HG03442 (cell line): ENCODE data around the gene DIPK1B.
A peak's percentile ranks its signal among the peaks of the same experiment; 100 is the strongest.
"Not testable (repeated sequence)": the region's sequence is repeated elsewhere in the genome, so short reads cannot be mapped to it uniquely, and the experiment has no call there.

Experiments
- ATAC-seq: cut with Tn5 transposase; IDR thresholded peaks from one replicate; pipeline ENCODE4 v1.9.1; 2021; ENCODE audit warnings: mild to moderate bottlenecking, moderate library complexity; ENCODE audit not compliant: unreplicated experiment

The DIPK1B gene

GRCh38 chr9:136697821-136698526 lies 14.4 kb upstream of the DIPK1B start:
- no peak for ATAC-seq

DNA sequence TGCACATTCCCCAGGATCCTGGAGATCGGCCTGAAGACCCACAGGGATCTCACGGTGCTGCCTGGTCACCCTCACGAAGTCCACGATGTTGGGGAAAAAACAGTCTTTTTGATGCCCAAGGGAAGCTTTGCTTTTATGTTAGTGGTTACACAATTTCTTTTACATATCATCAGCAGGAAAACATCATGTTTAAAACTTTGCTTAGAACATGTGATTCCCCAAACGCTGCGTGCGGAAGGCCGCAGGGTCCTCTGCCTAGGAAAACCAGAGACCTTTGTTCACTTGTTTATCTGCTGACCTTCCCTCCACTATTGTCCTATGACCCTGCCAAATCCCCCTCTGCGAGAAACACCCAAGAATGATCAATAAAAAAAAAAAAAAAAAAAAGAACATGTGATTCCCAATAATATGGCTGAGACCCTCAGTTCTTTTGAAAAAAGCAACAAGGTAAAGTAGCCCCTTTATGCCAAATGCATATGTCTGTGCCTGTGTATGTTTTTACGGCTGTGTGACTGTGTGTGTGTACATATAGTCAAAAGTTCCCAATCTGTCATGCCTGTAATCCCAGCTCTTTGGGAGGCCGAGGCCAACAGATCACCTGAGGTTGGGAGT lies 13.6 kb upstream of the DIPK1B start:
- no peak for ATAC-seq

- ATAC-seq = no peak
Measured at GRCh38 chr9:136700304-136700703, 12.1 kb upstream of the DIPK1B start.

DNA sequence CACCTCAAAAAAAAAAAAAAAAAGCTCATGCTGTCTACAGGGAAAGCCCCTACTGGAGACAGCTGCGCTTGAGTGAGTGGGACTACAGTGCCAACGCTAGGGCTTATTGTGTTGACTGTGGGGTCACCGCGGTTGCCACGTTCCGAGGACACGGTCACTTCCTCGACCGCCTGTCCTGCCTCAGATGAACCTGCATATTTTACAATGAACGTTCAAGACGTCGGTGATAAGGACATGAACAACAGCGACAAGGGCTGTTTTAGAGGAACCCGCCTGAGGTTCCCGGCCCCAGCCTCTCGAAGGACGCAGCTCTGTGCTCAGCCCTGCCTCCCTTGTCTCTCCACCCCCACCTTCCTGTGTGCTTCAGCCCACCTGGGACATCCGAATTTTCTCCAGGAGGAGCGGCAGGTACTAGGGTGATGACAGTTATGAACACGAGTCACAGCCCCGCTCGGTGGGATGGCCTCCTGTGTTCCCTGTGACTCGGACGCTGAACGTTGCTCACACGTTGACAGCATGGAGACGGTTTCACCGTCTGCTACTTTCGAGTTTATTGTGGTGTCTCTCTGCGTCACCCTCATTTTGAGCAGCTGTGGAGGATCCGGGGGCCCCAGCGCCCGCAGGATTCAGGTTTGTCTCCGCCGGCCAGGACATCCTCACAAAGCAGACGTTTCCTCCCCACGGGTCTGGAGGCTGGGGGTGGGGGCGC lies 11.3 kb upstream of the DIPK1B start:
- ATAC-seq = peak; percentile 68

DNA sequence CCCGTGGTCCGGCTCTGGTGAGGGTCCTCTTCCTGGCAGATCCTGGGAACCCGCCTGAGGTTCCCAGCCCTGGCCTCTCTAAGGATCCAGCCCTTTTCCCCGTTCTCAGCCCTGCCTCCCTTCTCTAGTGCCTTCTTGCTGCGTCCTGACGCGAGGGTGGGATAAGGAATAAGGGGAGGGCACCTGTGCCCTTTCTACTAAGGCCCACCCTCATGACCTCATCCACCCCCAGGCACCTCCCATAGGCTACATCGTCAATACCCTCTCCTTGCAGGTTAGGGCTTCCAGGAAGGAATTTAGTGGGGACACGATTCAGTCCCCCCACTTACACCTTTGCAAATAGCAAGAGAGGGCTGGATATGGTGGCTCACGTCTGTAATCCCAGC lies 10.7 kb upstream of the DIPK1B start:
- no peak for ATAC-seq

DNA sequence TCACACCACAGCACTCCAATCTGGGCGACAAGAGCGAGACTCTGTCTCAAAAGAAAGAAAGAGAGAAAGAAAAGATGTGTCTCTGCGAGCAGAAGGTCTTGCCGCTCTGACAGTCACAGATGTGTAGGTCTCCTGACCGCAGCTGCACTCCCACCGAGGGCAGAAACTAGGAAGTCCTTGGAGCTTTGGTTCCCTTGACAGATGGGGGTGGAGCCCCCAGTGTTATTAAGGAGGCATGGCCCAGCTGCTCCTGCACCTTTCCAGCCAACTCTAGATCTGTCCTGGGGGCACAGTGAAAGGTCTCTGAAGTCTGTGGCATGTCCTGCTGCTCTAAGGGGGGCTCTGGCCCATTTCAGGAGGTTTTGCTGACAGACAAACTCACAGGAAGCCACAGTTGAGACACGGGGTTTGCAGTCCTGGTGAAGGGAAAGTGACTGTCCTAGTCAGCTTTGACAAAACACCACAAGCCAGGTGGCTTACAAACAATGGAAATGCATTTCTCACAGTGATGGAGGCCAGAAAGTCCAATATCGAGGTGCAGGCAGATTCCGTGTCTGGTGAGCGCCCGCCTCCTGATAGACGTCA lies 9.0 kb upstream of the DIPK1B start:
- no peak for ATAC-seq

DNA sequence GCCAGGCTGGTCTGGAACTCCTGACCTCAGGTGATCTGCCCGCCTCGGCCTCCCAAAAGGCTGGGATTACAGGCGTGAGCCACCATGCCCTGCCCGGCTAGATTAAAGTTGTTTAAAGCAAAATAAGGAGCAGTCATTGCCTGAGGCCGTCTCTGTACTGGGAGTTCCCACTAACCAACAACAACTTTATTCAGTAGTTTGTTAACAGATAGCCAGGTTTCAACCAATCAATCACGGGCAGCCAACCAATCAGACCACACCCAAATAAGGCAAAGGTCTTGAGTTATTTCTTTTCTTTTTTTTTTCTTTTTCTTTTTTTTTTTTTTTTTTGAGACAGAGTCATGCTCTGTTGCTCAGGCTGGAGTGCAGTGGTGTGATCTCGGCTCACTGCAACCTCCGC lies 7.6 kb upstream of the DIPK1B start:
- not testable (repeated sequence) for ATAC-seq

- ATAC-seq = no peak
Measured at GRCh38 chr9:136705564-136705963, 6.8 kb upstream of the DIPK1B start.

DNA sequence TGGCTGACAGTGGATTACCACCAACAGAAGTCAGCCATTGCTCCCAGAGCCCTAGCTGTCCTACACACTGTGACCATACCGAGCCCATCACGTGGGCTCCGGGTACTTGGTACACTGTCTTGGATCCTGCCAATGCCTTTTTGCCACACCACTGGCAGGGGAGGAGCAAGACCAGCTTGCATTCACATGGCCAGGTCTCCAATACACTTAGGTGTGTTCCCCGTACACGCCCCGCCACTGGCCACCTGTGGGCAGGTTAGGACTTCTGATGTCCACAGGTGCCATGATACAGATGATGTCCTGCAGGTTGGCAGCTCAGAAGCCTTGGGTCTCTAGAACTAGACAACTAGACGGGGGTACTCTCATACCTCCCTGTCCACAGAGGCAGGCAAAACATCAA lies 5.4 kb upstream of the DIPK1B start:
- no peak for ATAC-seq

DNA sequence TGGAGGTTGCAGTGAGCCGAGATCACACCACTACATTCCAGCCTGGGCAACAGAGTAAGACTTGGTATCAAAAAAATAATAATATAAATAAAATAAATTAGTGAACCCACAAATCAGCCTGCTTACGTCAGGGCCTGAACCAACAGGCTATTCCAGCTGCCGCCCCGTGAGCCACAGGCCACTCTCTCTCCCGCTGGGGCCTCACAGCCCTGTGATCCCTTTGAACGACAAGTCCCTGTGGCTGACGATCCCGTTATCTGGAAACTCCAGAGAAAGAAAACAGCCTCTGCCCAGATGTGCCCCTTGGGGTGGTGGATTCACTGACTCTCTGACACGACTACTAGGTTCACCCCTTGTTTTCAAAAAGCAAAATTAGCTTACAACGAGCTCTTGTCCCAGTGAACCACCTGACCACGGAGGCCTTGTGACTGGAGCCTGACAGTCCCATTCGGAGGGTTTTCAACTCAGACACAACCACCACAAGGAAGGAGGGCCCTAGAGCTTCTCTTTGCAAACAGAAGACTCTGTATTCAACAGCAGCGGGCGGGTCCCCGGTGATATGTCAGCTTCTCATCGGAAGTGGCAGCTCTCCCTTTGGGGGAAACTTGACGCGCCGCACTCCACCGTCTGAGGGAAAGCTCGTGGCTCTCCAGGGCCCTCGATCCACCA lies 4.4 kb upstream of the DIPK1B start:
- ATAC-seq = no peak

- ATAC-seq = no peak
Measured at GRCh38 chr9:136709454-136710109, 2.8 kb upstream of the DIPK1B start.

DNA sequence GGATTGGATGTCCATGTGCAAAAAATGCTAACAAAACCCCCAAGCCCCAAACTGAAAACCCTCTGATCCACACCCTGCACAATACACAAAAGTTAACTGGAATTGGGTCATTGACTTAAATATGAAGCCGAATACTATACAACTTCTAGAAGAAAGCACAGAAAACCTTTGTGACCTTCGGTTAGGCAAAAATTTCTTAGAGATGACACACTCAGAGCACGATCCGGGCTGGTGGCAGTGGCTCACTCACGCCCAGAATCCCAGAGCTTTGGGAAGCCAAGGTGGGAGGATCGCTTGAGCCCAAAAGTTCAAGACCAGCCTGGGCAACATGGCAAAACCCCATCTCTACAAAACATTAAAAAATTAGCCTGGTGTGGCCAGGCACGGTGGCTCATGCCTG lies 1.8 kb upstream of the DIPK1B start:
- ATAC-seq = no peak

- ATAC-seq = not testable (repeated sequence)
Measured at GRCh38 chr9:136711219-136711648, 1.1 kb upstream of the DIPK1B start.

DNA sequence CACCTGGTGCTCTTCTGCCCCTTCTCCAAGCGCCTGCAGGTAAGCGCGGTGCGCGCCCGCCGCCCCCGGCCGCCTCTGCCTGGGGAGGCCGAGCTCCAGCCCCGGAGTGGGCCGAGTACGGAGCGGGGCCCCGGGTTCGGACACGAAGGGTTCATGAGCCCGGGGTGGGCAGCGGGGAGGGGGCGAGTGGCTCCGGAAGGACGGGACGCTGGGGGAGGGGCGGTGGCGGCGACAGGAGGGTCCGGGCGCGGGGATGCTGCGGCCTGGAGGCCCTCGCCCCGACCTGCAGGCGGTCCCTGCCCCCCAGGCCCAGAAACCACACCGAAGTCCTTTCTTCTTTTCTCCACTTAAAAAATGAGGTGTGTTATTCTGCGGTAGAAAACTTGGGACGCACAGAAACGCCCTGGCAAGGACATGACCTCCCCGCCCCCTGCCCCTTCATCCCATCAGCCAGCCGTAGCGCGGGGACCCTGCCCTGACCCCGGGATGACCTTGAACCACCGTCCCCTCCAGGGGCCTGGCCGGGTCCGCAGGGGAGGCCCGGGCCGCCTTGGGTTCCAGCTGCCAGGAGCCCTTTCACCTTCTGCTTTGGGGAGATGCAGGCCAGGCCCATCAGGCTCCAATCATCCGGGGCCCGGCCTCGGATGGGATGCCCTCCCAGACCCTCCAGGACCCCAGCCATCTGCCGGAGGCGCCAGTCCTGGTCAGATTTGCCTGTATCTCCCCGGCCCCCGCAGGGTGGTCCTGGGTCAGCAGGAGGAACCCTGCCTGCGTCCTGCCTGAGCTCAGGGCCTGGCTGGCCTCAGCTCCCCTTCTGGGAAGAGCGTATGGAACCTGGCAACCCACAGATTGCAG lies 545 bp downstream of the DIPK1B start:
- no peak for ATAC-seq

DNA sequence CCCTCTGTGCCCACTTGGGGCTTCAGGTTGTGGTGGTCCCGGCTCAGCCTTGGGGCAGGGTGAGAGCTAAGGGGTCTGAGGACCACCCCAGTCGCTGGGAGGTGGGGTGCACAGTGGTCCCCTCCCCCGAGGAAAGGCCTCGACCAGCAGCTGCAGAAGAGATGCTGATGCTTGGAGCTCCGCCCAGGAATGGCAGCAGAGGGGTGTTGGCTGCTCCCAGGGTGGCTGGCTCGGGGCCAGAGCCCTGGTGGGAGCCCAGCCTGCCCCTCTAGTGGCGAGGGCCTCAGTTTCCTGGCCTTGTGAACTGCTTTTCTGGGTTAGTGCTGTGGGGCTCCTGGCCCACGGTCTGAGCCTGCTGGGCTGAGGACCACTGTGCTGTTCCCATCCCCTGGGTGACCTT lies 1.2 kb downstream of the DIPK1B start:
- ATAC-seq = no peak

DNA sequence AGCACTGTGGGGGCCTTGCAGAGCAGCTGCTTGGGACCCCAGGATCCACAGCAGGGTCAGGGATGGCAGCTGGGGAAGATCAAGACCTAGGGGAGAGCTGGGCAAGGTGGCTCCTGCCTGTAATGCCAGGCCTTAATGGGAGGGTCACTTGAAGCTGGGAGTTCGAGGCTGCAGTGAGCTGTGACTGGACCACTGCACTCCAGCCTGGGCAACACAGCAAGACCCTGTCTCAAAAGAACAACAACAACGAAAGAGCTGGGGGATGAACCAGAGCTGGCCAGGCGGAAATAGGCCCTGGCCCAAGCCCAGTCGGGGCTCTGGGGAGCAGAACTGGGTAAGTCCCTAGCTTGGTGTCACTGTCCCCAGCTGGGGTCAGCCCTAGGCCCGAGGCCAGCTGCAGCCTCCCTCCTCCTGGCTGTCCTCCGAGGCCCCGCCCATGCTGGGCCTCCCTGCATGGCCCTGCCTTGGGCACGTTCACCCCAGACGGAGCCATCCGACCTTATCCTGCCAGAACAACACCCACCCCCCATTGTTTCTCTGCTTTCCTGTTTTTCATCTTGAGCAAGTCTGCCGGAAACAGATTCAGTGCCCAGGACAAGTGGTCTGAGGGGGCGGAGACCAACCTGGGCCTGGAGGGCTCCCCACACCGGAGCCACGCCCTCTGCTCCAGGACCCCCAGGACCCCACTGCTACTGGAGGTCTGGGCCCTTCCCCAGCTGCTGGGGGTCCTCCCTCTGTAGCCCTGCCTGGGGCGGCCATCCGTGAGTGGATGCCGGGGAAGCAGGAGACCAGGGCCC lies 1.9 kb downstream of the DIPK1B start:
- no peak for ATAC-seq

DNA sequence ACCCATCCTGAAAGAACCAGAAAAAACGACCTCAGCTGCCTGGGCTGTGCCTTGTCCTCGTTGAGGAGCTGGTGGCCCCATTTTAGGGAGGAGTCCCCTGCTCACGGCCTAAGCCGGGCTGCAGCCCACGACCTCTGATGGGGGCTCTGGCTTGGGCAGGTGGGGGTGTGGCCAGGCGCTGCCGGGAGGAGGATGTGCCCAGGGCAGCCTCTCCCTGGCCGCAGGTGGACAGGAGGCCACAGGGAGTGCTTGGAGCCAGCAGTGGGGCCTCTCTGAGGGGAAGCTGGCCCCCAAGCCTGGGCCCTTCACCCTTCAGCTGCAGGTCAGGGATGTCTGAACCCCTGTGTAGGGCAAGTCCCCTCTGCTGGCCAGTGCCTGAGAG lies 2.5 kb downstream of the DIPK1B start:
- ATAC-seq = no peak

- no peak for ATAC-seq
Measured at GRCh38 chr9:136717399-136717798, 5.0 kb downstream of the DIPK1B start.
